Endothelial cell of umbilical vein (primary cell): ENCODE measurements around the gene CCDC3. TPM values are rescaled to one million over a fixed set of nuclear protein-coding genes. Genes with fewer than 3 reads are reported as not detected.

Experiments used
- BruUV-seq: library from RNA; stranded (reverse); fragments of 400-500 nt; replicated peaks from 2 replicates; lab custom pipeline; 2021; lab: Mats Ljungman, UMichigan
- CTCF ChIA-PET: fragments of 300-600, 350-600 bp; sonication (Branson Sonifier 250); formaldehyde crosslinking; loops from one replicate; lab custom pipeline; 2021; ENCODE audit warnings: antibody characterized with exemption, inconsistent platforms; lab: Charles Lee
- POLR2A ChIA-PET: fragments of 300-600, 350-600 bp; sonication (Branson Sonifier 250); formaldehyde crosslinking; loops from one replicate; lab custom pipeline; 2021; ENCODE audit warnings: antibody characterized with exemption, inconsistent platforms; lab: Charles Lee
- DNase-seq: peaks from one replicate; pipeline ENCODE4 v3.0.0-alpha.2; 2011; ENCODE audit warnings: low read depth, low spot score
- FAIRE-seq: peaks from 2 replicates; lab custom pipeline; 2011; peaks lifted over from hg19 to GRCh38; lab: Jason Lieb, UNC
- H2AFZ ChIP-seq: 2 replicates; pipeline ENCODE4 v1.6.0; 2012; ENCODE audit warnings: low read depth, low read length, control low read depth, inconsistent platforms
- H3K27ac ChIP-seq: 2 replicates; pipeline ENCODE4 v1.5.1; 2011; ENCODE audit warnings: low read depth, mild to moderate bottlenecking, control low read depth, low read length, moderate library complexity; ENCODE audit not compliant: insufficient read depth
- H3K27me3 ChIP-seq, 2 experiments: 2 replicates each; pipeline versions ENCODE4 v1.6.0 to v1.6.1; 2011; ENCODE audit warnings: low read length in 2 of 2, mixed read lengths in 1 of 2; ENCODE audit not compliant: control insufficient read depth in 2 of 2, insufficient read depth in 2 of 2
- H3K36me3 ChIP-seq, 2 experiments: 2 replicates in 1 of 2; 3 replicates in 1 of 2; pipeline ENCODE4 v1.5.1; 2011; ENCODE audit warnings: low read length in 2 of 2, mild to moderate bottlenecking in 1 of 2, moderate library complexity in 1 of 2; ENCODE audit not compliant: control insufficient read depth in 2 of 2, insufficient read depth in 2 of 2; ENCODE audit errors: extremely low read depth in 1 of 2
- H3K4me1 ChIP-seq: 3 replicates; pipeline ENCODE4 v1.5.1; 2011; ENCODE audit warnings: mild to moderate bottlenecking, low read length; ENCODE audit not compliant: control insufficient read depth, insufficient read depth; ENCODE audit errors: extremely low read depth
- H3K4me2 ChIP-seq: 2 replicates; pipeline ENCODE4 v1.6.1; 2011; ENCODE audit warnings: low read length, control low read depth, mixed read lengths; ENCODE audit not compliant: insufficient read depth
- H3K4me3 ChIP-seq, 3 experiments: fragments of 200-600 bp in 1 of 3; sonication (generic), shearing (Covaris generic) in 1 of 3; replicated peaks in 1 of 3; 2 replicates each; pipeline ENCODE4 v1.5.1; 2011 to 2016; ENCODE audit warnings: control low read depth in 3 of 3, low read length in 3 of 3, mild to moderate bottlenecking in 2 of 3, inconsistent platforms in 1 of 3, low read depth in 1 of 3, moderate library complexity in 1 of 3; ENCODE audit not compliant: insufficient read depth in 1 of 3
- H3K79me2 ChIP-seq: 2 replicates; pipeline ENCODE4 v1.6.0; 2012; ENCODE audit warnings: low read length, inconsistent platforms; ENCODE audit not compliant: control insufficient read depth, insufficient read depth
- H3K9ac ChIP-seq: replicated peaks from 2 replicates; pipeline ENCODE3; 2011; ENCODE audit warnings: low read length, control low read depth; ENCODE audit not compliant: insufficient read depth; ENCODE audit errors: extremely low read depth
- H3K9me1 ChIP-seq: replicated peaks from 3 replicates; pipeline ENCODE4 v1.6.0; 2011; ENCODE audit warnings: mild to moderate bottlenecking, low read length; ENCODE audit not compliant: control insufficient read depth, insufficient read depth; ENCODE audit errors: extremely low read depth
- H3K9me3 ChIP-seq: replicated peaks from 2 replicates; pipeline ENCODE4 v1.5.1; 2012; ENCODE audit warnings: low read length, inconsistent platforms; ENCODE audit not compliant: control insufficient read depth, insufficient read depth
- H4K20me1 ChIP-seq: replicated peaks from 2 replicates; pipeline ENCODE3; 2011; ENCODE audit warnings: mild to moderate bottlenecking, low read length; ENCODE audit not compliant: control insufficient read depth, insufficient read depth; ENCODE audit errors: extremely low read depth
- EZH2 ChIP-seq: IDR thresholded peaks from 2 replicates; pipeline ENCODE4 v1.6.1; 2012; ENCODE audit warnings: borderline replicate concordance, low read depth, mild to moderate bottlenecking, moderate library complexity, low read length, inconsistent platforms; ENCODE audit not compliant: severe bottlenecking
- GATA2 ChIP-seq: IDR thresholded peaks from 2 replicates; pipeline ENCODE4 v1.7.0; 2011; ENCODE audit warnings: low read depth, mild to moderate bottlenecking, moderate library complexity, mixed read lengths, low read length; ENCODE audit not compliant: insufficient read length, insufficient read depth
- MYC ChIP-seq: IDR thresholded peaks from one replicate; pipeline ENCODE4 v1.6.1; 2011; ENCODE audit warnings: mild to moderate bottlenecking, low read depth, low read length
- POLR2A ChIP-seq: IDR thresholded peaks from 2 replicates; pipeline ENCODE4 v1.6.1; 2012; ENCODE audit warnings: low read depth, mild to moderate bottlenecking, control low read depth, low read length
- POLR2AphosphoS5 ChIP-seq: IDR thresholded peaks from 2 replicates; pipeline ENCODE4 v1.6.1; 2012; ENCODE audit warnings: low read depth, mild to moderate bottlenecking, control low read depth, low read length, moderate library complexity; ENCODE audit not compliant: insufficient read depth
- dilution Hi-C: fragments of 300-500 bp; cut with MboI; formaldehyde crosslinking; loops from one replicate; pipeline ENCODE4 v1.15.0; 2019; ENCODE audit warnings: low sequenced_read_pairs; ENCODE audit not compliant: extremely low pct_ligation_motif_present
- intact Hi-C: fragments of 100-400 bp; cut with micrococcal nuclease; formaldehyde crosslinking; loops from one replicate; pipeline ENCODE4 v1.10.0; 2022
- polyA plus RNA-seq, 4 experiments: library from polyadenylated mRNA; depleted of rRNA in 3 of 4; stranded (reverse) in 3 of 4; unstranded in 1 of 4; fragments of >200 nt; gene quantifications; 2 replicates each; pipeline versions ENCODE4 v1.2.1 to v1.2.3, GENCODE V29; 2011 to 2012; ENCODE audit warnings: missing spikeins in 1 of 4
- total RNA-seq: library from RNA; stranded (reverse); gene quantifications from 2 replicates; pipeline ENCODE4 v1.2.3, GENCODE V29; 2021
- TF ChIP-seq, protein P1 (sequence below): IDR thresholded peaks from 2 replicates; pipeline ENCODE4 v1.6.1; 2011; ENCODE audit not compliant: insufficient read depth, insufficient read length
- TF ChIP-seq, protein P2 (sequence below), 2 donors: IDR thresholded peaks; 1 replicate in 1 of 2; 2 replicates in 1 of 2; pipeline ENCODE4 v1.5.1; 2011; ENCODE audit warnings: low read length in 2 of 2, mild to moderate bottlenecking in 2 of 2, moderate library complexity in 2 of 2, control low read depth in 1 of 2, inconsistent platforms in 1 of 2, low read depth in 1 of 2; ENCODE audit not compliant: insufficient read depth in 1 of 2; ENCODE audit errors: extremely low read depth in 1 of 2

Gene CCDC3
- total and polyA plus RNA-seq, 2 donors (not counting 3 experiments of a cell fraction or from before 2014, with no cell fraction given): 0.90 to 1.4 TPM

DNA sequence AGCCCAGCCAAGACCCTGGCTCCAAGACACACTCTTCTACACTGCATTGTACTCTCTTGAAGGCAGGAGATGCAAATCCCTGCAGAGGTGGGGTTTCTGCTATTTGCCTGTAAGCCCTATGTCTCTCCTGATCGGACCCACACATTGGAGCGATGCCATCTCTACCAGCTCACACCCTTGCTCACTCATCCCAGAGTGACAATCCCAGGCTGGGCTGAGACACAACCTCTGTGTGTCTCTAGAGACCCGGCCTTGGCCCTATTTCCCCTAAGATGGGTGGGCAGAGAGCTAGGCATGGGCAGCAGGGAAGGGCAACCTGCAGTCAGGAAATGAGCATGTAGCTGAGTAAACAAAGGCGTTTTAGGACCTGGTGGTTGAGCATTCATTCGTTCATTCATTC lies 25.6 kb downstream of the CCDC3 start:
- no peak for DNase-seq
- BruUV-seq: no TSS peak
- no peak overlapping the region for H3K9ac ChIP-seq
- no peak overlapping the region for H3K27ac ChIP-seq
- dilution Hi-C loops (no loop called here), intact Hi-C loops (no loop called here)
- no peaks in the 10 kb centered on the region for H3K9me3 ChIP-seq
- H3K4me3 ChIP-seq: no peak overlapping the region
- no peaks in the 10 kb centered on the region for H3K4me1 ChIP-seq
- H3K27me3 ChIP-seq: no peaks in the 10 kb centered on the region
- ChIA-PET CTCF (no interaction called here), POLR2A (no interaction called here)
- no peaks in the 10 kb centered on the region for H3K79me2 ChIP-seq
- no peak overlapping the region for H3K4me2 ChIP-seq
- TF ChIP-seq POLR2A: no peak
- TF ChIP-seq MYC: no peak
- no peak for TF ChIP-seq POLR2AphosphoS5
- TF ChIP-seq EZH2: no peak
- TF ChIP-seq, protein P1, sequence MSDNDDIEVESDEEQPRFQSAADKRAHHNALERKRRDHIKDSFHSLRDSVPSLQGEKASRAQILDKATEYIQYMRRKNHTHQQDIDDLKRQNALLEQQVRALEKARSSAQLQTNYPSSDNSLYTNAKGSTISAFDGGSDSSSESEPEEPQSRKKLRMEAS: no peak
- no peak for TF ChIP-seq GATA2
- H3K9me1 ChIP-seq: no peaks in the 10 kb centered on the region
- no peaks in the 10 kb centered on the region for H3K36me3 ChIP-seq
- no peak for FAIRE-seq
- no peak overlapping the region for H2AFZ ChIP-seq
- no peaks in the 10 kb centered on the region for H4K20me1 ChIP-seq

DNA sequence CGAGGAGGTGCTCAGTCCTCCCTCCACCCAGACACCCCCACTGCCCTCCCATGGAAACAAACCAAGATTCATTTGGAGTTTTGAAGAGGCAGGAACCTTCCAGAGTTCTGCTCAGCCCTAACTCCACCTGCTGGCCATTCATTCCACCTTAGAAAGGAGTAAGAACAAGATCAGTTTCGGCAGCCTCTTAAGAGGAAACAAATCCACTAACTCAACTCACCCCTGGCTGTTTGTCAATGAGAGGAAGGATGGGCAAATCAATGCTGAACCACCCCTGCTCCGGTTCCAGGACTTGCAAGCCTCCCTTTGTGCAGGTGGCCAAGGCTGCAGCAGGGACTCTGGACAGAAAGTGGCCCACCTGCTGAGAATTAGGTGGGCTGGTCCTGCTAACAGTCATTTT lies 26.2 kb downstream of the CCDC3 start:
- dilution Hi-C loops: no loop called here
- FAIRE-seq: no peak
- no peak for TF ChIP-seq MYC
- TF ChIP-seq, protein P2, sequence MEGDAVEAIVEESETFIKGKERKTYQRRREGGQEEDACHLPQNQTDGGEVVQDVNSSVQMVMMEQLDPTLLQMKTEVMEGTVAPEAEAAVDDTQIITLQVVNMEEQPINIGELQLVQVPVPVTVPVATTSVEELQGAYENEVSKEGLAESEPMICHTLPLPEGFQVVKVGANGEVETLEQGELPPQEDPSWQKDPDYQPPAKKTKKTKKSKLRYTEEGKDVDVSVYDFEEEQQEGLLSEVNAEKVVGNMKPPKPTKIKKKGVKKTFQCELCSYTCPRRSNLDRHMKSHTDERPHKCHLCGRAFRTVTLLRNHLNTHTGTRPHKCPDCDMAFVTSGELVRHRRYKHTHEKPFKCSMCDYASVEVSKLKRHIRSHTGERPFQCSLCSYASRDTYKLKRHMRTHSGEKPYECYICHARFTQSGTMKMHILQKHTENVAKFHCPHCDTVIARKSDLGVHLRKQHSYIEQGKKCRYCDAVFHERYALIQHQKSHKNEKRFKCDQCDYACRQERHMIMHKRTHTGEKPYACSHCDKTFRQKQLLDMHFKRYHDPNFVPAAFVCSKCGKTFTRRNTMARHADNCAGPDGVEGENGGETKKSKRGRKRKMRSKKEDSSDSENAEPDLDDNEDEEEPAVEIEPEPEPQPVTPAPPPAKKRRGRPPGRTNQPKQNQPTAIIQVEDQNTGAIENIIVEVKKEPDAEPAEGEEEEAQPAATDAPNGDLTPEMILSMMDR (IDR thresholded peaks at IDR 0.05; ENCODE audit: extremely low read depth in 1 of 2, insufficient read depth in 1 of 2, low read depth in 1 of 2, low read length in 2 of 2): peak in 1 of 2 donors; percentile 16
- no peaks in the 10 kb centered on the region for H3K27me3 ChIP-seq
- BruUV-seq: no TSS peak
- intact Hi-C loops: no loop called here
- H3K27ac ChIP-seq: no peak overlapping the region
- no peaks in the 10 kb centered on the region for H3K4me1 ChIP-seq
- H3K9me3 ChIP-seq: no peaks in the 10 kb centered on the region
- H3K9me1 ChIP-seq: no peaks in the 10 kb centered on the region
- no peak overlapping the region for H3K4me3 ChIP-seq
- H2AFZ ChIP-seq: no peak overlapping the region
- CTCF ChIA-PET: no interaction called here
- POLR2A ChIA-PET: no interaction called here
- H3K4me2 ChIP-seq: no peak overlapping the region
- no peaks in the 10 kb centered on the region for H4K20me1 ChIP-seq
- no peaks in the 10 kb centered on the region for H3K36me3 ChIP-seq
- DNase-seq: no peak
- no peak overlapping the region for H3K9ac ChIP-seq
- H3K79me2 ChIP-seq: no peaks in the 10 kb centered on the region
